ENCODE results near the gene HMGB3.

DNA sequence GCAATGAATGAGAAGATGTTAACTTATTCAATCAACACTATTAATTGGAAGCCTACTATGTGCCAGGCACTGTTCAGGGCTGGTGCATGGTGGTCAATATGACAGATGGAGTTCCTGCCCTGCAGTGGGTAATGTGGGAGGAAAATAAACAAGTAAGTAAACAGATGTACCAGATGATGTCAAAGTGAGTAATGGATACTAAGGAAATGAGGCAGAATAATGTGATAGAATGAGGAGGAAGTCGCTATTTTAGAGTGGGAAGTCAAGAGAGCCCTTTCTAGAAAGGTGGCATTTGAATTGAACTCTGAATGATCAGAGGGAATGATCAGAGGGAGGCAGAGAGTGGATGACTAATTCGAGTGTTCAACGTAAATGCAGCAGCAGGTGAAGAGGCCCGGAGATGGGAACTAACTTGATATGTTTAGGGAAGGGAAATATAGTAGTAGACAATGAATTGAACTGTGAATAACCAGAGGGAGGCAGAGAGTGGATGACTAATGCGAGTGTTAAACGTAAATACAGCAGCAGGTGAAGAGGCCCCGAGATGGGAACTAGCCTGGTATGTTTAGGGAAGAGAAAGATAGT, 48.3 kb downstream of the HMGB3 start:
- no peak for TF ChIP-seq POLR2A (IDR thresholded peaks at IDR 0.05)
- TF ChIP-seq, protein P1, sequence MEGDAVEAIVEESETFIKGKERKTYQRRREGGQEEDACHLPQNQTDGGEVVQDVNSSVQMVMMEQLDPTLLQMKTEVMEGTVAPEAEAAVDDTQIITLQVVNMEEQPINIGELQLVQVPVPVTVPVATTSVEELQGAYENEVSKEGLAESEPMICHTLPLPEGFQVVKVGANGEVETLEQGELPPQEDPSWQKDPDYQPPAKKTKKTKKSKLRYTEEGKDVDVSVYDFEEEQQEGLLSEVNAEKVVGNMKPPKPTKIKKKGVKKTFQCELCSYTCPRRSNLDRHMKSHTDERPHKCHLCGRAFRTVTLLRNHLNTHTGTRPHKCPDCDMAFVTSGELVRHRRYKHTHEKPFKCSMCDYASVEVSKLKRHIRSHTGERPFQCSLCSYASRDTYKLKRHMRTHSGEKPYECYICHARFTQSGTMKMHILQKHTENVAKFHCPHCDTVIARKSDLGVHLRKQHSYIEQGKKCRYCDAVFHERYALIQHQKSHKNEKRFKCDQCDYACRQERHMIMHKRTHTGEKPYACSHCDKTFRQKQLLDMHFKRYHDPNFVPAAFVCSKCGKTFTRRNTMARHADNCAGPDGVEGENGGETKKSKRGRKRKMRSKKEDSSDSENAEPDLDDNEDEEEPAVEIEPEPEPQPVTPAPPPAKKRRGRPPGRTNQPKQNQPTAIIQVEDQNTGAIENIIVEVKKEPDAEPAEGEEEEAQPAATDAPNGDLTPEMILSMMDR (IDR thresholded peaks at IDR 0.05), result no peak

All from adrenal gland (tissue), 5 donors.